HL-60 (cell line): ENCODE data around the gene PLEKHG7.

Source experiments
- GABPA ChIP-seq: IDR thresholded peaks from 2 replicates; pipeline ENCODE4 v1.6.1; 2012; ENCODE audit warnings: low read depth
- POLR2AphosphoS5 ChIP-seq: IDR thresholded peaks from 2 replicates; pipeline ENCODE4 v1.6.1; 2012; ENCODE audit warnings: low read depth
- SPI1 ChIP-seq: IDR thresholded peaks from 2 replicates; pipeline ENCODE4 v1.6.1; 2012; ENCODE audit warnings: low read depth, mild to moderate bottlenecking, borderline replicate concordance
- TF ChIP-seq, protein P1 (sequence below): IDR thresholded peaks from one replicate; pipeline ENCODE4 v1.5.1; 2011; ENCODE audit warnings: low read length, control low read depth, inconsistent platforms; ENCODE audit not compliant: insufficient read depth
- TF ChIP-seq, protein P2 (sequence below): IDR thresholded peaks from 2 replicates; pipeline ENCODE4 v1.6.1; 2012; ENCODE audit warnings: low read depth; ENCODE audit not compliant: insufficient replicate concordance

DNA sequence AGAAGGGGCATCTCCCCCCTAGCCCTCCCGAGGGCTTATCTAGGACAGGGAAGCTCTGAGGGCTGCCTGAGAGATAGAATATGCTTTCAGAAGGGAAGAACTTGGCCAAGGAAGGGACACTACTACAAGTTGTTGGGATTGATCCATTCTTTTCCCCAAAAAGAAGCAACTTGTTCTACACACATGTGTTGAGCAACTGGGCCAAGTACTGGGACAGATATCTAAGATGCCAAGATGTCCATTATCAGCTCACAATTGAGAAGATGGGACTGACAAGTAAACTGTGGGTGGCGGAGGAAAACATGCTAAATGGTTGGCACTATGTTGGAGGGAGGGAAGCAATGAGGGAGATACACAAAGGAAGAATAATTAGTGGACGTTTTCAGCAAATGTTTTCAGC is 30.9 kb downstream of the PLEKHG7 start:
- TF ChIP-seq POLR2AphosphoS5 (no peak), GABPA (no peak), SPI1 (no peak)
- TF ChIP-seq, protein P1, sequence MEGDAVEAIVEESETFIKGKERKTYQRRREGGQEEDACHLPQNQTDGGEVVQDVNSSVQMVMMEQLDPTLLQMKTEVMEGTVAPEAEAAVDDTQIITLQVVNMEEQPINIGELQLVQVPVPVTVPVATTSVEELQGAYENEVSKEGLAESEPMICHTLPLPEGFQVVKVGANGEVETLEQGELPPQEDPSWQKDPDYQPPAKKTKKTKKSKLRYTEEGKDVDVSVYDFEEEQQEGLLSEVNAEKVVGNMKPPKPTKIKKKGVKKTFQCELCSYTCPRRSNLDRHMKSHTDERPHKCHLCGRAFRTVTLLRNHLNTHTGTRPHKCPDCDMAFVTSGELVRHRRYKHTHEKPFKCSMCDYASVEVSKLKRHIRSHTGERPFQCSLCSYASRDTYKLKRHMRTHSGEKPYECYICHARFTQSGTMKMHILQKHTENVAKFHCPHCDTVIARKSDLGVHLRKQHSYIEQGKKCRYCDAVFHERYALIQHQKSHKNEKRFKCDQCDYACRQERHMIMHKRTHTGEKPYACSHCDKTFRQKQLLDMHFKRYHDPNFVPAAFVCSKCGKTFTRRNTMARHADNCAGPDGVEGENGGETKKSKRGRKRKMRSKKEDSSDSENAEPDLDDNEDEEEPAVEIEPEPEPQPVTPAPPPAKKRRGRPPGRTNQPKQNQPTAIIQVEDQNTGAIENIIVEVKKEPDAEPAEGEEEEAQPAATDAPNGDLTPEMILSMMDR = no peak
- TF ChIP-seq, protein P2, sequence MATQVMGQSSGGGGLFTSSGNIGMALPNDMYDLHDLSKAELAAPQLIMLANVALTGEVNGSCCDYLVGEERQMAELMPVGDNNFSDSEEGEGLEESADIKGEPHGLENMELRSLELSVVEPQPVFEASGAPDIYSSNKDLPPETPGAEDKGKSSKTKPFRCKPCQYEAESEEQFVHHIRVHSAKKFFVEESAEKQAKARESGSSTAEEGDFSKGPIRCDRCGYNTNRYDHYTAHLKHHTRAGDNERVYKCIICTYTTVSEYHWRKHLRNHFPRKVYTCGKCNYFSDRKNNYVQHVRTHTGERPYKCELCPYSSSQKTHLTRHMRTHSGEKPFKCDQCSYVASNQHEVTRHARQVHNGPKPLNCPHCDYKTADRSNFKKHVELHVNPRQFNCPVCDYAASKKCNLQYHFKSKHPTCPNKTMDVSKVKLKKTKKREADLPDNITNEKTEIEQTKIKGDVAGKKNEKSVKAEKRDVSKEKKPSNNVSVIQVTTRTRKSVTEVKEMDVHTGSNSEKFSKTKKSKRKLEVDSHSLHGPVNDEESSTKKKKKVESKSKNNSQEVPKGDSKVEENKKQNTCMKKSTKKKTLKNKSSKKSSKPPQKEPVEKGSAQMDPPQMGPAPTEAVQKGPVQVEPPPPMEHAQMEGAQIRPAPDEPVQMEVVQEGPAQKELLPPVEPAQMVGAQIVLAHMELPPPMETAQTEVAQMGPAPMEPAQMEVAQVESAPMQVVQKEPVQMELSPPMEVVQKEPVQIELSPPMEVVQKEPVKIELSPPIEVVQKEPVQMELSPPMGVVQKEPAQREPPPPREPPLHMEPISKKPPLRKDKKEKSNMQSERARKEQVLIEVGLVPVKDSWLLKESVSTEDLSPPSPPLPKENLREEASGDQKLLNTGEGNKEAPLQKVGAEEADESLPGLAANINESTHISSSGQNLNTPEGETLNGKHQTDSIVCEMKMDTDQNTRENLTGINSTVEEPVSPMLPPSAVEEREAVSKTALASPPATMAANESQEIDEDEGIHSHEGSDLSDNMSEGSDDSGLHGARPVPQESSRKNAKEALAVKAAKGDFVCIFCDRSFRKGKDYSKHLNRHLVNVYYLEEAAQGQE = no peak
